Activated T-helper 1 cell treated with anti-CD3 and anti-CD28 coated beads, Interleukin-12 subunit alpha, Interleukin-12 subunit beta, Interleukin-2, Interleukin-4 antibody, amounts not matched to agents 30 ng/mL and 10 ng/mL and 1 ng/mL, durations not matched to agents 14 hours and 24 hours and 36 hours (primary cell): Measurements from ENCODE around the gene MDGA2. TPM values are rescaled to one million over a fixed set of nuclear protein-coding genes. Genes with fewer than 3 reads are reported as not detected.

ENCODE experiments used
- DNase-seq: peaks from one replicate; pipeline ENCODE4 v3.0.0; 2021; ENCODE audit warnings: low spot score
- H3K27ac Mint-ChIP-seq: one replicate; pipeline ENCODE4 v1.8.0; 2021; ENCODE audit warnings: mild to moderate bottlenecking, mixed read lengths
- H3K27me3 Mint-ChIP-seq: one replicate; pipeline ENCODE4 v1.8.0; 2022; ENCODE audit warnings: mild to moderate bottlenecking, moderate library complexity, mixed read lengths; ENCODE audit not compliant: insufficient read depth
- H3K36me3 Mint-ChIP-seq: one replicate; pipeline ENCODE4 v1.8.0; 2021; ENCODE audit warnings: low read depth, mixed read lengths
- H3K4me1 Mint-ChIP-seq: one replicate; pipeline ENCODE4 v1.8.0; 2021; ENCODE audit warnings: low read depth, mixed read lengths
- H3K4me3 Mint-ChIP-seq: one replicate; pipeline ENCODE4 v1.8.0; 2021; ENCODE audit warnings: mild to moderate bottlenecking, moderate library complexity, mixed read lengths
- H3K9me3 Mint-ChIP-seq: one replicate; pipeline ENCODE4 v1.8.0; 2021; ENCODE audit warnings: mixed read lengths
- intact Hi-C: fragments of 100-400 bp; cut with micrococcal nuclease; formaldehyde crosslinking; loops from one replicate; pipeline ENCODE4 v1.15.1; 2024
- total RNA-seq: library from RNA; stranded (reverse); gene quantifications from 2 replicates; pipeline ENCODE4 v1.2.3, GENCODE V29; 2022

MDGA2 gene
- total RNA-seq, 1 donor from 2014 or later = not detected

- Mint-ChIP-seq H3K4me1 (no peaks in the 10 kb centered on the region), H3K36me3 (no peaks in the 10 kb centered on the region), H3K4me3 (no peak overlapping the region), H3K27ac (no peak overlapping the region), H3K9me3 (peaks cover 3% of the 10 kb centered on the region), H3K27me3 (no peaks in the 10 kb centered on the region)
- no peak for DNase-seq
- intact Hi-C loops = no loop called here
These were observed 610.1 kb downstream of the MDGA2 start for GRCh38 chr14:47065326-47065725.

- Mint-ChIP-seq H3K27me3 (no peaks in the 10 kb centered on the region), H3K36me3 (no peaks in the 10 kb centered on the region), H3K4me3 (no peak overlapping the region), H3K4me1 (no peaks in the 10 kb centered on the region), H3K27ac (no peak overlapping the region), H3K9me3 (no peaks in the 10 kb centered on the region)
- intact Hi-C loops = no loop called here
- DNase-seq = no peak
These were observed 615.4 kb downstream of the MDGA2 start for GRCh38 chr14:47060050-47060449.

GRCh38 chr14:47057364-47057763 is 618.0 kb downstream of the MDGA2 start:
- Mint-ChIP-seq H3K27ac (no peak overlapping the region), H3K36me3 (no peaks in the 10 kb centered on the region), H3K9me3 (no peaks in the 10 kb centered on the region), H3K27me3 (no peaks in the 10 kb centered on the region), H3K4me1 (no peaks in the 10 kb centered on the region), H3K4me3 (no peak overlapping the region)
- intact Hi-C loops = no loop called here
- DNase-seq = no peak

GRCh38 chr14:47044841-47045240 is 630.6 kb downstream of the MDGA2 start:
- Mint-ChIP-seq H3K9me3 (no peaks in the 10 kb centered on the region), H3K27ac (no peak overlapping the region), H3K27me3 (no peaks in the 10 kb centered on the region), H3K4me3 (no peak overlapping the region), H3K36me3 (no peaks in the 10 kb centered on the region), H3K4me1 (no peaks in the 10 kb centered on the region)
- intact Hi-C loops = no loop called here
- no peak for DNase-seq

GRCh38 chr14:47040550-47040949 is 634.9 kb downstream of the MDGA2 start:
- Mint-ChIP-seq H3K27ac (no peak overlapping the region), H3K4me1 (no peaks in the 10 kb centered on the region), H3K4me3 (no peak overlapping the region), H3K27me3 (no peaks in the 10 kb centered on the region), H3K9me3 (no peaks in the 10 kb centered on the region), H3K36me3 (no peaks in the 10 kb centered on the region)
- DNase-seq = no peak
- intact Hi-C loops = no loop called here

GRCh38 chr14:47039336-47039735 is 636.1 kb downstream of the MDGA2 start:
- no peaks in the 10 kb centered on the region for H3K4me1 Mint-ChIP-seq
- H3K27me3 Mint-ChIP-seq = no peaks in the 10 kb centered on the region
- H3K27ac Mint-ChIP-seq = no peak overlapping the region
- no peak overlapping the region for H3K4me3 Mint-ChIP-seq
- H3K9me3 Mint-ChIP-seq = no peaks in the 10 kb centered on the region
- intact Hi-C loops = no loop called here
- no peaks in the 10 kb centered on the region for H3K36me3 Mint-ChIP-seq
- no peak for DNase-seq

- intact Hi-C loops = no loop called here
- no peaks in the 10 kb centered on the region for H3K9me3 Mint-ChIP-seq
- no peak overlapping the region for H3K27ac Mint-ChIP-seq
- no peak for DNase-seq
- no peaks in the 10 kb centered on the region for H3K4me1 Mint-ChIP-seq
- H3K4me3 Mint-ChIP-seq = no peak overlapping the region
- no peaks in the 10 kb centered on the region for H3K36me3 Mint-ChIP-seq
- H3K27me3 Mint-ChIP-seq = no peaks in the 10 kb centered on the region
These were observed 652.7 kb downstream of the MDGA2 start for GRCh38 chr14:47022721-47023120.

GRCh38 chr14:47020500-47020899 is 654.9 kb downstream of the MDGA2 start:
- no peak for DNase-seq
- no peaks in the 10 kb centered on the region for H3K4me1 Mint-ChIP-seq
- no peaks in the 10 kb centered on the region for H3K27me3 Mint-ChIP-seq
- intact Hi-C loops = no loop called here
- H3K36me3 Mint-ChIP-seq = no peaks in the 10 kb centered on the region
- H3K4me3 Mint-ChIP-seq = no peak overlapping the region
- H3K27ac Mint-ChIP-seq = no peak overlapping the region
- H3K9me3 Mint-ChIP-seq = no peaks in the 10 kb centered on the region

GRCh38 chr14:47012533-47013280 is 662.7 kb downstream of the MDGA2 start:
- H3K4me1 Mint-ChIP-seq = no peaks in the 10 kb centered on the region
- H3K4me3 Mint-ChIP-seq = no peak overlapping the region
- H3K36me3 Mint-ChIP-seq = no peaks in the 10 kb centered on the region
- no peaks in the 10 kb centered on the region for H3K27me3 Mint-ChIP-seq
- DNase-seq = no peak
- no peak overlapping the region for H3K27ac Mint-ChIP-seq
- intact Hi-C loops = no loop called here
- no peaks in the 10 kb centered on the region for H3K9me3 Mint-ChIP-seq

GRCh38 chr14:47009615-47010014 is 665.8 kb downstream of the MDGA2 start:
- Mint-ChIP-seq H3K27ac (no peak overlapping the region), H3K4me3 (no peak overlapping the region), H3K27me3 (no peaks in the 10 kb centered on the region), H3K9me3 (no peaks in the 10 kb centered on the region), H3K36me3 (no peaks in the 10 kb centered on the region), H3K4me1 (no peaks in the 10 kb centered on the region)
- no peak for DNase-seq
- intact Hi-C loops = no loop called here

- H3K4me3 Mint-ChIP-seq = no peak overlapping the region
- no peaks in the 10 kb centered on the region for H3K36me3 Mint-ChIP-seq
- H3K4me1 Mint-ChIP-seq = no peaks in the 10 kb centered on the region
- no peak for DNase-seq
- no peak overlapping the region for H3K27ac Mint-ChIP-seq
- no peaks in the 10 kb centered on the region for H3K27me3 Mint-ChIP-seq
- H3K9me3 Mint-ChIP-seq = no peaks in the 10 kb centered on the region
- intact Hi-C loops = no loop called here
These were observed 666.7 kb downstream of the MDGA2 start for GRCh38 chr14:47008732-47009131.

- Mint-ChIP-seq H3K4me1 (no peaks in the 10 kb centered on the region), H3K27me3 (no peaks in the 10 kb centered on the region), H3K9me3 (no peaks in the 10 kb centered on the region), H3K36me3 (no peaks in the 10 kb centered on the region), H3K27ac (no peak overlapping the region), H3K4me3 (no peak overlapping the region)
- intact Hi-C loops = no loop called here
- no peak for DNase-seq
These were observed 675.7 kb downstream of the MDGA2 start for GRCh38 chr14:46999661-47000060.

- Mint-ChIP-seq H3K4me1 (no peaks in the 10 kb centered on the region), H3K9me3 (no peaks in the 10 kb centered on the region), H3K4me3 (no peak overlapping the region), H3K36me3 (no peaks in the 10 kb centered on the region), H3K27ac (no peak overlapping the region), H3K27me3 (no peaks in the 10 kb centered on the region)
- no peak for DNase-seq
- intact Hi-C loops = no loop called here
These were observed 685.8 kb downstream of the MDGA2 start for GRCh38 chr14:46989566-46989965.

GRCh38 chr14:46988312-46988711 is 687.1 kb downstream of the MDGA2 start:
- no peaks in the 10 kb centered on the region for H3K4me1 Mint-ChIP-seq
- intact Hi-C loops = no loop called here
- no peaks in the 10 kb centered on the region for H3K27me3 Mint-ChIP-seq
- no peak for DNase-seq
- H3K27ac Mint-ChIP-seq = no peak overlapping the region
- no peak overlapping the region for H3K4me3 Mint-ChIP-seq
- H3K36me3 Mint-ChIP-seq = no peaks in the 10 kb centered on the region
- H3K9me3 Mint-ChIP-seq = no peaks in the 10 kb centered on the region
